ENCODE data around the gene P2RY2.

GRCh38 chr11:73284106-73284505 lies 66.0 kb downstream of the P2RY2 start:
- TF ChIP-seq CTCF (IDR thresholded peaks at IDR 0.05) = no peak
- TF ChIP-seq POLR2A (IDR thresholded peaks at IDR 0.05) = no peak

All from tibial nerve (tissue), 3 donors.